T47D (cell line): Measurements from ENCODE around the gene TRMT112.
"Not testable (repeated sequence)": the region's sequence is repeated elsewhere in the genome, so short reads cannot be mapped to it uniquely, and the experiment has no call there.

Experiments used
- DNase-seq, 2 experiments: peaks; one replicate each; pipeline versions ENCODE4 v3.0.0 to v3.0.0-alpha.2; 2011 to 2012; ENCODE audit warnings: low read depth in 1 of 2, low spot score in 1 of 2
- JUND ChIP-seq: IDR thresholded peaks from 2 replicates; pipeline ENCODE4 v1.6.1; 2012; ENCODE audit warnings: low read depth
- in situ Hi-C: cut with HindIII; loops from 2 replicates; pipeline ENCODE4 v1.10.0; 2016; ENCODE audit warnings: low sequenced_read_pairs, low pct_unique_long_range_greater_than_20kb

Gene TRMT112

DNA sequence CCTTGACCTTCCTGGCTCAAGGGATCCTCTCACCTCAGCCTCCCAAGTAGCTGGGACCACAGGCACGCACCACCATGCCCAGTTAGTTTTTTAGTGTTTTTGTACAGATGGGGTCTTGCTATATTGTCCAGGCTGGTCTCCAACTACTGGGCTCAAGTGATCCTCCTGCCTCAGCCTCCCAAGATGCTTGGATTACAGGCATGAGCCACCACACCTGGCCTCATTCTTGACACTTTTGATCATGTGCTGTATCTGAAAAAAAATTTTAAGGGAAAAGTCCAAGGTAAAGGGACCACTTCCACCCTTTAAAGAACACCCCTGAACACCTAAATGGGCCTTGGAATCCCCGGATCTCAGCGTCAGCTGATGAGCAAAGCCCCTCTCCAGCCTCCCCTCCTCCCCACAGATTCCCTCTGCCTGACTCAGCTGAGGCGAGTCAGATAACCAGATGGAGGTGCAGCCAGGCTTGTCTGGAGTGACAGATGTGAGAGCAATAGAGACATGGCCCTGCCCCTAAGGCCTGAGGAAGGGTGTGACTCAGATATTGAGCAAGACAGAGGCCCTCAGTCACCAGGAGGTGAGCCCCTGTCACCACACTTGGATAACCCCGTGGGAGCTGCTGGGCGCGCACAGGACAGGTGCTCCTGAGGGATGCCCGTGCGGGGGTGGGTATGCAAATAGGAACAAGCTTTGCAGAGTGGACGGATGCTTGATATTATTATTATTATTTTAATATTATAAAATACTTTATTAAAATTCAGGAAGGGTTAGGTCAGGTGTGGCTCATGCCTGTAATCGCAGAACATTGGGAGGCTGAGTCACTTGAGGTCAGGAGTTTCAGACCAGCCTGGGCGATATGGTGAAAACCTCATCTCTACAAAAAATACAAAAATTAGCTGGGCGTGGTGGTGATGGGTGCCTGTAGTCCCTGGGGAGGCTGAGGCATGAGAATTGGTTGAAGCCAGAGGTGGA, 17.7 kb upstream of the TRMT112 start:
- in situ Hi-C loops: no loop called here
- no peak for TF ChIP-seq JUND
- DNase-seq: no peak

DNA sequence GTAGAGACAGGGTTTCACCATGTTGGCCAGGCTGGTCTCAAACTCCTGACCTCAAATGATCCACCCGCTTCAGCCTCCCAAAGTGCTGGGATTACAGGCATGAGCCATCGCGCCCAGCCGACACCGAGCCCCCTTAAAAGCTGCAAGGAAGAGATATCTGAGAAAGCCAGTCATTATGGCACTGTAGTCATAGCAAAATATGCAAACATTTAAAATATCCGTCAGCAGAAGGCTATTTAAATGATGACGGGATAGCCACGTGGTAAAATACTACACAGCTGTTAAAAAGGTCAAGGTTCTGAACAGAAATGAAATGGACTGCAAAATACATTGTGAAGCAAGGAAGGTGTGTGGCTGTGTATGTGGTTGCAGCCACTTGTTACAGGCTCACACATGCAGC, 16.2 kb upstream of the TRMT112 start:
- in situ Hi-C loops: no loop called here

DNA sequence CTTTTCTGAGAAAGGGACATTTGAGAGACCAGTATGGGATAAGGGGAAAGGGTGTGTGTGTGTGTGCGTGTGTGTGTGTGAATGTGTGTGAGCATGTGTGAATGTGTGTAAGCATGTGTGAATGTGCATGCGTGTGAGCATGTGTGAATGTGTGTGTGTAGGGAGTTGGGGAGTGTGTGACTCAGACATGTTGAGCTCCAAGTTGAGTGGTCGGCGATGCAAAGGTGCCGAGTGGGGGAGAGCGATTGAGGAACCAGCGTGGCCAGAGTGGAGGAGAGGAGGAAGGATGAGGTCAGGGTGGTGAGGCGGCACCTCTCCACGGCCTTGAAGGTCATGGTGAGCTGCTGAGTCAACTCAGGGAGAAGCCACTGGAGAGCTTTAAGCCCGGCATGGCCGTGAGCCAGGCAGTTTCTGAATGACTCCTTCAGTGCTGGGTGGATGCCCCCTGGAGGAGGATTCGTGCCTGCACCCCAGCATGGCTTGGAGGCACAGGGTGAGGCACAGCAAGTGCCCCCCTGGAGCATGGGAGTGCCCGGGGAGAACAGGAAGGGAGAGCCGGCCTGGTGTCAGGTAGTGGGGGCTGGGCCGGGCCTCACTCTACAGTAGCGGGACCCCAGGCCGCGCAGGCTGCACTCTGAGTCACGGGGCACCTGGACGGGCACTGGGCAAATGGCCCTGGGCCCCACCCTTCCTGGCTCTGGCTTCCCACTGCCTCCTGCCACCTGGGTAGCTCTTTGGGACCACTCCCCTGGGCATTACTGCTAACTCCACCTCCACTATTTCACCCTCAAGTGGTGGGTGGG, 14.4 kb upstream of the TRMT112 start:
- in situ Hi-C loops: no loop called here
- no peak for TF ChIP-seq JUND
- DNase-seq: peak; percentile 60 to 89

More for the DNA sequence above, 16.2 kb upstream of the TRMT112 start:
- TF ChIP-seq JUND: no peak
- DNase-seq: no peak

DNA sequence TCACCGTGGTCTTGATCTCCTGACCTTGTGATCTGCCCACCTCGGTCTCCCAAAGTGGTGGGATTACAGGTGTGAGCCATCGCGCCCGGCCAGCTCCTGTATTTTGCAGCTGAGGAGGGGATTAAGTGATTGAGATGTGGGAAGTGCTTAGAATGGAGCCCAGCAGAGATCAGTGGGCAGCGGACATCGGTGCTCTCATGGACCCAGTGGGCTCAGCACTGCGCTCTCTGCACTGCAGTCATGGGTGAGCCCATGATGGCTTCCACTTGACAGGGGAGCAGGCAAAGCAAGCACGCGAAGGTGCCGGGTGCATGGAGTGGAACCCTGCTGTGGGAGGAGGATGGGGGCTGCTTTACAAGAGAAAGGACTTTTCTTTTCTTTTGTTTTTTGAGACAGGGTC, 13.5 kb upstream of the TRMT112 start:
- in situ Hi-C loops: no loop called here
- TF ChIP-seq JUND: no peak
- DNase-seq: no peak

DNA sequence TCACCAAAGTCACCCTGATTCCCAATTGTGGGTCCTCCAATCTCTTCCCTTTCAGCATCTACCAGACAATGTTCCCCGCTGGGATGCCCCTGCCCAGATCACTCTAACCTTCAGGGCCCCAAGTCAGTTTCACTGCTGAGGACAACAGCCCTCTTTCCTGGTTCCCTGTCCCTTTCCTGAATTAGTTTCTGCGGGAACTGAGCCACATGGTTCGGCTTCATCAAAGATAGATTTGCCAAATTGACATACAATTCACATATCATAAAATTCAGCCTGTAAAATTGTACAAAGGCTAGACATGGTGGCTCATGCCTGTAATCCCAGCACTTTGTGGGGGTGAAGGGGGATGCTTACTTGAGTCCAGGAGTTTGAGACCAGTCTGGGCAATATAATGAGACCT, 10.6 kb upstream of the TRMT112 start:
- TF ChIP-seq JUND: no peak
- in situ Hi-C loops: no loop called here
- DNase-seq: no peak

DNA sequence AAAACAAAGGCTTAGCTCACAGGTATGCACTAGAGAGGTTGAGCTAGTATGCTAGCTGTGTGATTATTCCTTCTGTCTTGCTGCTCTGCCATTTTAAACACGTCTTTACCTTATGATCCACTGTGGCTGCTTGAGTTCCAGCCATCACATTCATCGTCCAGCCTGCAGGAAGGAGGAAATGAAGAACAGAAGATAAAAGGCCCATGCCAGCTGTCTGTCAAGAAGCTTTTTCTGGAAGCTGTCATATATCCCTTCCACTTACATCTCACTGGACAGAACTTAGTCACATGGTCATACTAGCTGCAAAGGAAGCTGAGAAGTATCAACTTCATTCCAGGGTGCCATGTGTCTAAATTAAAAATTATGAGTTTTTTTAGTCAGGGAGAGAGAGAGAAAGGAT, 10.0 kb upstream of the TRMT112 start:
- TF ChIP-seq JUND: no peak
- in situ Hi-C loops: no loop called here

DNA sequence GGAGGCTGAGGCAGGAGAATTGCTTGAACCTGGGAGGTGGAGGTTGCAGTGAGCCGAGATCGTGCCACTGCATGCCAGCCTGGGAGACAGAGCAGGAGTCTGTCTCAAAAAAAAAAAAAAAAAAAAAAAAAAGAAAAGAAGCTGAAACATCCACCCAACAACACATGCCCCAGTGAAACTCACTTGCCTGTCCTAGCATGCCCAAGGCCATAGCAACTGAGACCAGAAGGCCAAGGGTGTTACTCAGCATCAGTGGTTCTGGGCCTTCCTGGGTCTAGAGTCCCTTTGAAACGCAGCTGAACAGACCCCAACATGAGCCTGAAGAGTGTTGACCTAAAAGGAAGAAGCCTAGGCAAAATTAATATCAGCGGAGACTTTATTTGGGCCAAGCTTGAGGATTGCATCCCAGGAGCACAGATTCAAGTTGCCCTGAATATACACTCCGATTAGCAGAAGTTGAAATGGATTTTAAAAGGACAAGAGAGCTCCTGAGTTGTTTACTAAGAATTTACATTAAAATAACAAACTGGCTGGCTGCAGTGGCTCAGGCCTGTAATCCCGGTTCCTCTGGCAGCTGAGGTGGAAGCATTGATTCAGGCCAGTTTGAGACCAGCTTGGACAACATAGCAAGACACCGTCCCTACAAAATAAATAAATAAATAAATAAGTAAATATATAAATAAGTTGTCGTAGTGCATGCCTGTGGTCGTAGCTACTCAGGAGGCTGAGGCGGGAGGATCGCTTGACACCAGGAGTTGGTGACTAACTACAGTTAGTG, 7.5 kb upstream of the TRMT112 start:
- in situ Hi-C loops: no loop called here
- no peak for DNase-seq
- no peak for TF ChIP-seq JUND

More for the DNA sequence above, 10.0 kb upstream of the TRMT112 start:
- no peak for DNase-seq

DNA sequence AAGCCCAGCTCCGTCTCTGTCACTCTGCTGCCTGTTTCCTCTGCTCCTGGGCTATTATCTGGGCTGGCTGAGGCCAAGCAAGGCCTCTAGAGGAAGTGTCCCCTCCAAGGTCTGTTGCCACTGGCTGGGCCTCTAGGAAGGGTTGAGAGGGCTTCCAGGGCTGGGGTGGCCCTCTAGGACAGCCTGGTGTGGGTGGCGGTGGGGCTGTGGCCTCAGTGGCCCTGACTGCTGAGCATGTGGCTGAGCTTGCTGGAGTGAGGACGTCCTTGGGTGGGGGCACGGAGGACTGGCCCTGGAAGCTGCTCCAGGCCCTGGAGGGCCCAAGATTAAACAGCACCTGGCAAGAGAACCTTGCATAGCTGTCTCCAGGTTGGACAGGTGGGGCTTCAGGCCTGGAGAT, 6.6 kb upstream of the TRMT112 start:
- in situ Hi-C loops, DNase-seq: not testable (repeated sequence)

DNA sequence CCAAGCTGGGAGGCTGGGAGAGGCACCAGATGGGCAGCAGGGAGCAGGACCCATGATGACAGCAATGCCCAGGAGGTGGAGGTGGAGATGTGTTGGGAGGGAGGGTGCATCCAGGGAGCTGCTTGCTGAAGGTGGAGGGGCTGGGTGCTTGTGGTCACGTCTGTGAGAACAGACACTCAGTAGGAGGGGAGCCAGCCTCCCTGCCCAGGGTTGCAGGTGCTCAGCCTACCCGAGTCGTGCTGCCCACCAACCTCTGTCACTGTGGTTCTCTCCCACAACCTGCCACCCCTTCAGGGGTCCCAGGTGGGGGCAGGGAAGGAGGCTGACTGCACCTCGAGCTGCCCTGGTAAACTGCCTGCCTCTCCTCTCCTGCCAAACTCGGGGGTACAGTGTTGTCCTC, 6.0 kb upstream of the TRMT112 start:
- in situ Hi-C loops: no loop called here
- TF ChIP-seq JUND: no peak

DNA sequence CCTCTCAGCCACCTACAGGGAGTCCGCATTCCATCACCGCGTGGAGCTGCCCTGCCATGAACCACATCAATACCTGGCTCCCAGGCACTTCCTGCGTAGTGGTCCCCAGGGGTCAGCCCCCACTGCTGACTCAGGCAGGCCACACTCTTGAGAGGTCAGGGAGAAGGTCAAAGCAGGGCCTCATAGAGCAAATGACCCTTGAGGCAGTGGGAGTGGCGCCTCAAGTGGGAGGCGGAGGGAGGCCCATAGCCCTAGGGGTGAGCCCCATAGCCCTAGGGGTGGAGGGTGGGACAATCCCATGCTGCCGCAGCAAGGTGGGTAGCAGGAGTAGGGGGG, 5.5 kb upstream of the TRMT112 start:
- DNase-seq: no peak
- no peak for TF ChIP-seq JUND
- in situ Hi-C loops: no loop called here

More for the DNA sequence above, 6.0 kb upstream of the TRMT112 start:
- DNase-seq: no peak

DNA sequence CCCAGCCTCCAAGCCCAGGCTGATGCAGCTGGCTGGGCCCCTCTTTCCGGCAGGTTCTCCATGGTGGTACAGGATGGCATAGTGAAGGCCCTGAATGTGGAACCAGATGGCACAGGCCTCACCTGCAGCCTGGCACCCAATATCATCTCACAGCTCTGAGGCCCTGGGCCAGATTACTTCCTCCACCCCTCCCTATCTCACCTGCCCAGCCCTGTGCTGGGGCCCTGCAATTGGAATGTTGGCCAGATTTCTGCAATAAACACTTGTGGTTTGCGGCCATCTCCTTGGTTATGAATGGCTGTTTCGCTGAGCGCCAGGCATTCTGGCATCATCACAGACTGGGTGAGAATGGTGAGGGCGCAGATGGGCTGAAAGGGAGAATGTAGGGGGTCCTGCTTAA, 4.2 kb upstream of the TRMT112 start:
- DNase-seq: no peak
- TF ChIP-seq JUND: no peak
- in situ Hi-C loops: no loop called here

DNA sequence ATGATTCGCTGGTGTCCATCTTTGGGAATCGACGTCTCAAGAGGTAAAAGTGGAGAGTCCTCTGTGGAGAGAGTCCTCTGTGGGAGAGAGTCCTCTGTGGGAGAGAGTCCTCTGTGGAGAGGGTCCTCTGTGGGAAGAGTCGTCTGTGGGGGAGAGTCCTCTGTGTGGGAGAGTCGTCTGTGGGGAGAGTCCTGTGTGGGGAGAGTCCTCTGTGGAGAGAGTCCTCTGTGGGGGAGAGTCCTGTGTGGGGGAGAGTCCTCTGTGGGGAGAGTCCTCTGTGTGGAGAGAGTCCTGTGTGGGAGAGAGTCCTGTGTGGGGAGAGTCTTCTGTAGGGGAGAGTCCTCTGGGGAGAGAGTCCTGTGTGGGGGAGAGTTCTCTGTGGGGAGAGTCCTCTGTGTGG, 3.7 kb upstream of the TRMT112 start:
- no peak for TF ChIP-seq JUND
- in situ Hi-C loops: no loop called here

More for the DNA sequence above, 3.7 kb upstream of the TRMT112 start:
- DNase-seq: no peak
